ENCODE results near the gene NPY4R. TPM values are rescaled to one million over a fixed set of nuclear protein-coding genes. Genes with fewer than 3 reads are reported as not detected.
"Not testable (repeated sequence)": the region's sequence is repeated elsewhere in the genome, so short reads cannot be mapped to it uniquely, and the experiment has no call there.

Gene NPY4R
- total RNA-seq, 1 donor from 2014 or later = not detected

DNA sequence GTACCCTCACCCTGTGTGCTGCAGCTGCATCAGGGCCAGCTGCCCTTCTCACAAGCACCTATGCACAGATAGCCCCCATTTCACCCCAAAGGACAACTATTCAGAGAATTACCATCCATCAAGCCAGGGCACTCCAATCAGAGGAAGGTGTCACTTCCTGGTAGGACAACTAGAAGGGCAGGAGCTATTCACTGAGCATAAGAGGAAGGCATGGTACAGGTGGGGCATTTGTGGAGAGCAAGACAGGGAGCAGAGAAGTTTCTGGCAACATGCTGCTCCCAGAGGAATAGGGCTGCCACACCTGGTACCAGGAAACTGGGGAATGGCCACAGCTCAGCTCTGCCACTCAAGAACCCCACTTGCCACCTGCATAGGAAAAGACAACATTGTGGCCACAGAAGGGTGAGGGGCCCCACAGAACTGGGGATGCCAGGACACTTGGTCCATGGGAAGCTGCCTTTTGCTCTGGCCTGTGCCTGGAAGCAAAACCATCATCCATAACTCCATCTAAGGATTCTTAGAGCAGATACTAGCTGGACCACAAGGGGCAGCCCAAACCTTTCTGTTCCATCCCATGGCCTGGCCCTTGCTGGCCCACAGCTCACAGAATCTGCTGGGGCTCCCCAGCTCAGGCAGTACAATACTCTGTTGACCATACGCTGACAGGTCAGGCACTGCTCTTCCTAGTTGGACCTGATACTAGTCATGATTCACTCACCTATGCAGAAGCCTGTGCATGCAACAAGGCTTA is 25.8 kb upstream of the NPY4R start:
- H3K27me3 ChIP-seq (ENCODE audit: control insufficient read depth, insufficient read depth, low read length); H3K36me3 ChIP-seq (ENCODE audit: control insufficient read depth, insufficient read depth, low read length); DNase-seq (ENCODE audit: low read depth); H3K4me3 ChIP-seq (ENCODE audit: low read depth, low read length): not testable (repeated sequence)

GRCh38 chr10:46490285-46490684 is 24.5 kb upstream of the NPY4R start:
- DNase-seq (ENCODE audit: low read depth); H3K4me3 ChIP-seq (ENCODE audit: low read depth, low read length); H3K27me3 ChIP-seq (ENCODE audit: control insufficient read depth, insufficient read depth, low read length); H3K36me3 ChIP-seq (ENCODE audit: control insufficient read depth, insufficient read depth, low read length): not testable (repeated sequence)

GRCh38 chr10:46486459-46486858 is 20.7 kb upstream of the NPY4R start:
- DNase-seq (ENCODE audit: low read depth); H3K36me3 ChIP-seq (ENCODE audit: control insufficient read depth, insufficient read depth, low read length); H3K27me3 ChIP-seq (ENCODE audit: control insufficient read depth, insufficient read depth, low read length): not testable (repeated sequence)

DNA sequence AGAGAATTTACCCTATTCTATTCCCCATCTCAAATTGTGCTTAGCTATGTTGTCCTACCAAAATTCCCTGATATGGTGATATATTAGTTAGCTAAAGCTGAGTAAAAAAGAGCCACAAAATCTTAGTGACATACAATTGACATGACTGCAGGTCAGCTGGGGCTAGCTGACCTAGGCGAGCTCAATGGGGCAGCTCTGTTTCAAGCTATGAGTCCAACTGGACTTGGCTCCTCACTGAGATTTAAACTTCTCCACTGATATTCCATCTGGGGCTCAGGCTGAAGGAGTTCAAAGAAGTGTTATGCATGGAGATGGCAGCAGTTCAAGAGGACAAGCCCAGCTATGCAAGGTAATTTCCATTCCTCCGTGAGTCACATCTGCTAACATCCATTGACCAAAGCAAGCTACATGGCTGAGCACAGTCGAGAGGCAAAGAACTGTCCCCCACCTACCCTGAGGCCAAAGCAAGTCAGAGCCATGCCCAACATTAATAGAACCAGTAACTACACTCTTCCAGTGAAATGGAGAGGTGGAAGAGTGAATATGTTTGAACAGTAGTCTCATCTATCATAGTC is 9.1 kb upstream of the NPY4R start:
- not testable (repeated sequence) for DNase-seq (ENCODE audit: low read depth); H3K36me3 ChIP-seq (ENCODE audit: control insufficient read depth, insufficient read depth, low read length); H3K27me3 ChIP-seq (ENCODE audit: control insufficient read depth, insufficient read depth, low read length); H3K4me3 ChIP-seq (ENCODE audit: low read depth, low read length)

More at GRCh38 chr10:46486459-46486858, 20.7 kb upstream of the NPY4R start:
- not testable (repeated sequence) for H3K4me3 ChIP-seq (ENCODE audit: low read depth, low read length)

- not testable (repeated sequence) for DNase-seq (ENCODE audit: low read depth); H3K4me3 ChIP-seq (ENCODE audit: low read depth, low read length); H3K36me3 ChIP-seq (ENCODE audit: control insufficient read depth, insufficient read depth, low read length); H3K27me3 ChIP-seq (ENCODE audit: control insufficient read depth, insufficient read depth, low read length)
Measured at GRCh38 chr10:46473758-46474157, 8.0 kb upstream of the NPY4R start.

DNA sequence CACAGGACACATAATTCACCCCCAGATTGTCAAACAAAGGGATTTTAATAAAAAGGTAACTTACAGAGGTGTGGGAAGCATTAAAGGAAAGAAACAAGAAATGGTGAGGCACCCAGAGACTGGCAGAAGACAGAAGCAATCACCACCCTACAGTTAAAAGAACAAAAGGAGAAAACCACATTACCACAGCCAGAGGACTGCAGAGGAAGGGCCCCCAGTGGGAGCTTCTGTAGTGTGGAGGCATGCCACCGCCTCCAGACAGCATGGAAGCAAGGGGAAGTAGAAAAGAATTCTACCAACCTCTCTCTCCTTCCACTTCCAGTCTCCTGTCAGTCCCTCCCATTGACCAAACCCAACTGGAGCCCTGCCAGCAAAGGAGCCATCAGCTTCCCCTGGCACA is 4.4 kb upstream of the NPY4R start:
- not testable (repeated sequence) for DNase-seq (ENCODE audit: low read depth); H3K27me3 ChIP-seq (ENCODE audit: control insufficient read depth, insufficient read depth, low read length); H3K4me3 ChIP-seq (ENCODE audit: low read depth, low read length); H3K36me3 ChIP-seq (ENCODE audit: control insufficient read depth, insufficient read depth, low read length)

- not testable (repeated sequence) for H3K27me3 ChIP-seq (ENCODE audit: control insufficient read depth, insufficient read depth, low read length)
Measured at GRCh38 chr10:46468119-46468809, 2.5 kb upstream of the NPY4R start.

DNA sequence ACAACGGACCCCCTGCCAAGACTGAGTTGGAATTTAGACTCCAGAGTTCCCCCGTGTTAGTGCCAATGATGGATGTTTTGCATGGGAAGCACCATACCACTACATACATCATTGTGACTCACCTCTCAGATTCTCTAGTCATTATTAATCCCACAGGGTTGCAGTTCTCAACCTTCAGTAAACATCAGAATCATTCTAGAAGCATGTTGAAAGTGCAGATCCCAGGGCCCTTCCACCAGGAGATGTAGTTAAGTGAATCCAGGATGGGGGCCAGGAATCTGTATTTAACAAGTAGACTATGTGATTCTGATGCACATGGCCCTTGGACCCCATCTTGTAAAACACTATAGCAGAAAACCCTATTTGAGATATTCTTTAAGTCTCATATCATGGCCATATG is 2.1 kb downstream of the NPY4R start:
- not testable (repeated sequence) for H3K27me3 ChIP-seq (ENCODE audit: control insufficient read depth, insufficient read depth, low read length); DNase-seq (ENCODE audit: low read depth); H3K4me3 ChIP-seq (ENCODE audit: low read depth, low read length); H3K36me3 ChIP-seq (ENCODE audit: control insufficient read depth, insufficient read depth, low read length)

More at GRCh38 chr10:46468119-46468809, 2.5 kb upstream of the NPY4R start:
- not testable (repeated sequence) for H3K36me3 ChIP-seq (ENCODE audit: control insufficient read depth, insufficient read depth, low read length); H3K4me3 ChIP-seq (ENCODE audit: low read depth, low read length); DNase-seq (ENCODE audit: low read depth)
- TF ChIP-seq CTCF (IDR thresholded peaks at IDR 0.05; ENCODE audit: insufficient read depth, low read length, poor library complexity, severe bottlenecking) = peak; percentile 2

GRCh38 chr10:46462276-46462675 is 3.5 kb downstream of the NPY4R start:
- DNase-seq (ENCODE audit: low read depth); H3K27me3 ChIP-seq (ENCODE audit: control insufficient read depth, insufficient read depth, low read length); H3K4me3 ChIP-seq (ENCODE audit: low read depth, low read length); H3K36me3 ChIP-seq (ENCODE audit: control insufficient read depth, insufficient read depth, low read length): not testable (repeated sequence)

- not testable (repeated sequence) for H3K4me3 ChIP-seq (ENCODE audit: low read depth, low read length); DNase-seq (ENCODE audit: low read depth); H3K36me3 ChIP-seq (ENCODE audit: control insufficient read depth, insufficient read depth, low read length); H3K27me3 ChIP-seq (ENCODE audit: control insufficient read depth, insufficient read depth, low read length)
Measured at GRCh38 chr10:46459579-46459978, 6.2 kb downstream of the NPY4R start.

DNA sequence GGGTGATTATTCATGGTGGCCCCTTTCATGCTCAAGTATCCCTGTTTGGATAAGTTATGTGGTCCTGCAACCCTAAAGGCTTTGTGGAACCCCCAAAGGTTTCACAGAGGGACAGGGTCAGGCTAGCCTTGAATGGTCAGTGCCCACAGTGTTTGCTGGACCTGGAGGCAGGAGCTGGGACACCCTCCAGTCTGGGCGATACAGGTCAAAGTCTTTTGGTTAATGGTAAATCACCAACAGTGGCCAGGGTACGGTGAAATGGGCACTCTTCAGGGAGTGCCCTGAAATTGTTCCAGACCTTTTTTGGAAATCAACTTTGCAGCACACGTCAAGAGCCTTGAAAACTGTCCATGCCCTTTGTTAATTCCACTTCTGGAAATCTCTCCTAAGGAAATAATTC is 8.7 kb downstream of the NPY4R start:
- DNase-seq (ENCODE audit: low read depth); H3K36me3 ChIP-seq (ENCODE audit: control insufficient read depth, insufficient read depth, low read length); H3K27me3 ChIP-seq (ENCODE audit: control insufficient read depth, insufficient read depth, low read length); H3K4me3 ChIP-seq (ENCODE audit: low read depth, low read length): not testable (repeated sequence)

DNA sequence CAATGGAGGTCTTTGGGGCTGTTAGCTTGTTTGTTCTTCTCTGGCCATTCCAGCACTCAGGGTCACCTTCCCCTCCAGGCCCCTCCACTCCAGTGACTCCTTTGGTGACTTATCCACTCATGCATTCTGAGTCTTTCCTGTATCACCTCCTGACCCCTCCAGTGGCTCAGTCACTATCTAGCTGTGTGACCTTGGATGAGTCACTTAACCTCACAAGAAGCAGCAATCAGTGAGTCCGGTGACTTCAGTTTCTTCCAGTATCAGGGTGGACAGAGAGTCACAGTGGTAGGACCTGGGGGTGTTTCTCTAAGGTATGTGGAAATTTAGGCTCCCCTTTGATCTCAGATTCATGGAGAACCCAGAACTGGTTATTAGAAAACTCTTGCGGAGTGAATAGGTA is 9.8 kb downstream of the NPY4R start:
- not testable (repeated sequence) for H3K36me3 ChIP-seq (ENCODE audit: control insufficient read depth, insufficient read depth, low read length); H3K4me3 ChIP-seq (ENCODE audit: low read depth, low read length); DNase-seq (ENCODE audit: low read depth); H3K27me3 ChIP-seq (ENCODE audit: control insufficient read depth, insufficient read depth, low read length)

DNA sequence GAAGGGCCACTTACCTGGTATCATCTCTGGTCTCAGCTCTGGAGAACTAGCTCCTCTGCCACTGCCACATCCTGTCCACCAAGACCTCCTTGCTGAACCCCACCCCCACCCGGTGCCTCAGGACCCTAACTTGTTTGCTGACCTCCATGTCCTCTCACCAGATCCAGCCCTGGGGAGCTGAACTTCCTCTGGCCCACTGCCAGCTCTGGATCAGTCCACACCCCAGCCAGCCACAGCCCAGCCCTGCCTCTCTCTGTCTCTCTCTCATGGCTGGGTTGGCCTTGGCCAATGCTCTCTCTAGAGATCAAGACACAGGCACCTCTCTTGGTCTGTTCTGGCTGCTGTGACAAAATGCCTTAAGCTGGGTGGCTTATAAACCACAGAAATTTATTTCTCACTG is 14.4 kb downstream of the NPY4R start:
- H3K36me3 ChIP-seq (ENCODE audit: control insufficient read depth, insufficient read depth, low read length); H3K4me3 ChIP-seq (ENCODE audit: low read depth, low read length); DNase-seq (ENCODE audit: low read depth); H3K27me3 ChIP-seq (ENCODE audit: control insufficient read depth, insufficient read depth, low read length): not testable (repeated sequence)

- H3K27me3 ChIP-seq (ENCODE audit: control insufficient read depth, insufficient read depth, low read length); H3K36me3 ChIP-seq (ENCODE audit: control insufficient read depth, insufficient read depth, low read length); H3K4me3 ChIP-seq (ENCODE audit: low read depth, low read length); DNase-seq (ENCODE audit: low read depth): not testable (repeated sequence)
Measured at GRCh38 chr10:46450829-46451228, 14.9 kb downstream of the NPY4R start.

All from kidney epithelial cell (primary cell).